Stimulated activated CD8-positive, alpha-beta memory T cell treated with anti-CD3 and anti-CD28 coated beads, Interleukin-7, amount 100 ng/mL, for 24 hours (primary cell): ENCODE results near the gene PJA1.

Experiments used
- DNase-seq: peaks from one replicate; pipeline ENCODE4 v3.0.0-alpha.2; 2020; ENCODE audit warnings: low read depth

The PJA1 gene

GRCh38 chrX:69142788-69143469, 22.3 kb downstream of the PJA1 start:
- no peak for DNase-seq

GRCh38 chrX:69140837-69141236, 24.4 kb downstream of the PJA1 start:
- DNase-seq = no peak

- no peak for DNase-seq
These were observed 25.7 kb downstream of the PJA1 start for GRCh38 chrX:69139516-69139915.

- DNase-seq = no peak
These were observed 26.7 kb downstream of the PJA1 start for GRCh38 chrX:69138512-69138911.

- DNase-seq = no peak
These were observed 27.2 kb downstream of the PJA1 start for GRCh38 chrX:69138118-69138390.

GRCh38 chrX:69137371-69138117, 27.7 kb downstream of the PJA1 start:
- no peak for DNase-seq

- no peak for DNase-seq
These were observed 28.5 kb downstream of the PJA1 start for GRCh38 chrX:69136546-69137331.

GRCh38 chrX:69133921-69134542, 31.2 kb downstream of the PJA1 start:
- DNase-seq = no peak

- DNase-seq = no peak
These were observed 33.4 kb downstream of the PJA1 start for GRCh38 chrX:69131886-69132285.

- no peak for DNase-seq
These were observed 34.8 kb downstream of the PJA1 start for GRCh38 chrX:69130439-69130838.

- no peak for DNase-seq
These were observed 36.7 kb downstream of the PJA1 start for GRCh38 chrX:69128588-69128987.

- no peak for DNase-seq
These were observed 37.8 kb downstream of the PJA1 start for GRCh38 chrX:69127466-69127865.

GRCh38 chrX:69126642-69127041, 38.6 kb downstream of the PJA1 start:
- DNase-seq = no peak

GRCh38 chrX:69125094-69125493, 40.2 kb downstream of the PJA1 start:
- DNase-seq = no peak

GRCh38 chrX:69124108-69124507, 41.1 kb downstream of the PJA1 start:
- DNase-seq = no peak

- DNase-seq = no peak
These were observed 41.8 kb downstream of the PJA1 start for GRCh38 chrX:69123481-69123880.

- no peak for DNase-seq
These were observed 43.8 kb downstream of the PJA1 start for GRCh38 chrX:69121321-69122000.

- DNase-seq = no peak
These were observed 44.8 kb downstream of the PJA1 start for GRCh38 chrX:69120476-69120875.

- DNase-seq = no peak
These were observed 46.1 kb downstream of the PJA1 start for GRCh38 chrX:69119122-69119521.

- no peak for DNase-seq
These were observed 47.3 kb downstream of the PJA1 start for GRCh38 chrX:69117876-69118526.

- no peak for DNase-seq
These were observed 49.2 kb downstream of the PJA1 start for GRCh38 chrX:69116077-69116476.

GRCh38 chrX:69113723-69114122, 51.5 kb downstream of the PJA1 start:
- no peak for DNase-seq
